ENCODE results near the gene OSBP2. TPM values are rescaled to one million over a fixed set of nuclear protein-coding genes. Genes with fewer than 3 reads are reported as not detected.

OSBP2 gene
- total and polyA plus RNA-seq, 2 of the 13 experiments (the other 11 are each of a cell fraction or from before 2014, with no cell fraction given): 5.0 to 7.7 TPM

GRCh38 chr22:30712094-30712493 lies 17.4 kb downstream of the OSBP2 start:
- Histone ChIP-seq H2AFZ (ENCODE audit: low read length) (no peak overlapping the region), H3K27me3 (ENCODE audit: control insufficient read depth in 1 of 2, insufficient read depth in 2 of 2, low read length in 2 of 2) (no peaks in the 10 kb centered on the region), H4K20me1 (ENCODE audit: insufficient read depth, low read length) (no peaks in the 10 kb centered on the region), H3K4me1 (ENCODE audit: insufficient read depth, low read length) (no peaks in the 10 kb centered on the region), H3K9ac (ENCODE audit: insufficient read depth, low read depth, low read length) (no peak overlapping the region), H3K79me2 (ENCODE audit: insufficient read depth, low read length) (no peaks in the 10 kb centered on the region), H3K4me2 (ENCODE audit: low read depth, low read length) (no peak overlapping the region), H3K27ac (ENCODE audit: extremely low read length, insufficient read depth, low read length) (no peak overlapping the region), H3K9me3 (ENCODE audit: low read length) (no peaks in the 10 kb centered on the region), H3K4me3 (replicated peaks in 1 of 3; ENCODE audit: insufficient read depth in 1 of 3, low read depth in 2 of 3, low read length in 3 of 3) (no peak overlapping the region), H3K36me3 (replicated peaks in 1 of 2; ENCODE audit: control insufficient read depth in 1 of 2, insufficient read depth in 2 of 2, low read length in 2 of 2) (no peaks in the 10 kb centered on the region)
- CTCF ChIA-PET (ENCODE audit: low intra/inter-chr PET ratio, low total read pairs): no interaction called here
- POLR2A ChIA-PET: no interaction called here
- intact Hi-C loops (cut with micrococcal nuclease; ENCODE audit: unreplicated experiment) (no loop called here), in situ Hi-C loops (cut with HindIII; ENCODE audit: extremely low pct_ligation_motif_present, low pct_unique_long_range_greater_than_20kb) (no loop called here)
- FAIRE-seq (no peak), DNase-seq (ENCODE audit: low spot score) (no peak), ATAC-seq (no peak)
- no peak for TF ChIP-seq TMF1 (CRISPR knock-in tag; IDR thresholded peaks at IDR 0.05; ENCODE audit: low read depth)
- no peak for TF ChIP-seq SNAPC4 (CRISPR knock-in tag; IDR thresholded peaks at IDR 0.05)
- TF ChIP-seq ZNF614 (CRISPR knock-in tag; IDR thresholded peaks at IDR 0.05; ENCODE audit: borderline replicate concordance): no peak
- no peak for TF ChIP-seq TEAD3 (CRISPR knock-in tag; optimal IDR thresholded peaks at IDR 0.05; ENCODE audit: borderline replicate concordance)
- 88% methylated on average over 1 of the region's 1 CpG for WGBS (ENCODE audit: low lambda C conversion rate)
- no TSS peak for BruUV-seq (replicated peaks)
